GM19238 (cell line): Measurements from ENCODE around the gene RTTN.

Experiments used
- DNase-seq: peaks from one replicate; pipeline ENCODE4 v3.0.0; 2011; ENCODE audit warnings: low spot score; ENCODE audit not compliant: insufficient read length

Gene RTTN

DNA sequence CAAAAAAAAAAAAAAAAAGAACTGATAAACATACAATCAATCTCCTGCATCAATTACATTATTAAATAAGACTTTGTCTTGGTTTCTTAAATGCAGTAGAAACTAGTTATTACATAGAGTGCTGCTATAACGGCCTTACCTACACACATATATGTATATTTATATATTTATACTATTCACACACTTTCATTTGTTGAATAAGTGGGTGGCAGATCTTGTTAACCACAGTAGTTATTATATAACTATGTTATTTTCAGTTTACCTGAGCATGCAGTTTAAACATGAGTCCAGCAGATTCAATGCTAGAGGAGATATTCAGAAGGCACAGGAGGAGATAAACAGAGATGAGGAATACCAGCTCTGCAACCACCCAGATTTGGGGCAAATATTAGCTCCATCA is 176.3 kb downstream of the RTTN start:
- no peak for DNase-seq

DNA sequence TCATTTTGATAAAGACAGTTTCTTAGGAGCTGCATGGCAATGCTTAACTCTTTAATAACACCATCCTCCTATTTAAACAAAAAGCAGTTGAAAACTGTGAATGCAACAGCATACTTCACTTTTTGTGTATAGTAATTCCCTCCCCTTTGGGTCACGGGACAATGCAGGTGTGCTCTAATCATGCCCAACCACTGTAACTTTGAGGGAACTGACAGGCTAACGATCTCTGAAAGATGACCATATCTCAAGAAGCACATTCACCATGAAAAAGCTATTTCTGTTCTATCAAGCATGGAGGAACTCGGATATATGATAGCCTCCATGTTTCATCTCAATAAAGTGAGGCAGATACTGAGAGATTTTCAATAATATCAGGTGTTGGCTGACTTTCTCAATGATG is 176.8 kb downstream of the RTTN start:
- DNase-seq: no peak

DNA sequence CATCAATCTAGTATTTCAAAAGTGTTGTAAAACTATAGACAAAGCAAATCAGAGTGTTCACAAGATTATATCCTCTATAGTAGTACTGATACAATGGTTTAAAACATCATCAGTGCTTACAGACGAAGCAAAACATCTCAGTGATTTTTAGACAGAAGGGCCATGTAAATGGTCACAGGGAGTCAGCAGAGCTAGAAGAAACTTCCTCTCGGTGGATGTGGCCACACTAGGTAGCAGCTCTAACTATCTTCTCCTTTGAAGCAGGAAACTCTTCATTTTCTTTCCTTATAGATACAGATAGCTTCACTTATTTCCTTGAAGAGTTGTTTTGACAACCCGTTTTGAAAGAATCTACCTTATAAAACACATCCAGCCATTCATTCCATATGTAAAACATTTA is 177.4 kb downstream of the RTTN start:
- no peak for DNase-seq

DNA sequence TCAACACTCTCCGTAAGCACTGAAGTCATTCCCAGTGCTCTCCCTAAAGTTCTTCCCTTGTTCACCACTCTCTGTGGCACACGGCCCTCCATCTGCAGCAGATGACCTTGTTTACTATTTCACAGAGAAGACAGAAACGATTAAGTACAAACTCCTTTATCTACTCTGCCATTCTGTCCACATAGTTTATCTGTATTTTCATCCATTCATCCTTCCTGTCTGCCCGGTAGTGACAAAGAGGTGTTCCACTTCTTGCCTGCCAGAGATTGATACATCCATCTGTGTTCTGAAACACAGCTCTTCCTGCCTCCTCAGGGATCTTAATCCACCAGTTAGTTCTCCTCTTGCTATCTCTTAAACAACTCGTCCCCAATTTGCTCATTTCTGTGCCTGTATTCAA is 179.9 kb downstream of the RTTN start:
- no peak for DNase-seq

DNA sequence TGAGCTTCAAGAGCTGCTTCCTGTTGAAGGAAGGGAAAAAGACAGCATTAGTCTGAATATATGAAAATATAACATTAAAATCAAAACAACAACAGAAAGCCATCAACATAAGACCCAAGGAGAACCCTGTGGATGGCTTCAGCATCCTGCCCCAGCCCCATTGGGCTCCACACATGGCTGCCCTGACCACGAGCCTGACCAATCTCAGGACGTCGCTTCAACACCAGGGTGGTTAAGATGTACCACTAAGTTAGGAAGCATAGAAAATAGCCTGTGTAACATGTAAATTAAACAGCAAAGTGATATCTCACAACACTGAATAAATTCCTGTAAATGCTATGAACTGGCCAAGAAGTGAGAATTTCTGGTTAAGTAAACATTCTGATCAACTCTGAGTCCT is 180.7 kb downstream of the RTTN start:
- DNase-seq: no peak

DNA sequence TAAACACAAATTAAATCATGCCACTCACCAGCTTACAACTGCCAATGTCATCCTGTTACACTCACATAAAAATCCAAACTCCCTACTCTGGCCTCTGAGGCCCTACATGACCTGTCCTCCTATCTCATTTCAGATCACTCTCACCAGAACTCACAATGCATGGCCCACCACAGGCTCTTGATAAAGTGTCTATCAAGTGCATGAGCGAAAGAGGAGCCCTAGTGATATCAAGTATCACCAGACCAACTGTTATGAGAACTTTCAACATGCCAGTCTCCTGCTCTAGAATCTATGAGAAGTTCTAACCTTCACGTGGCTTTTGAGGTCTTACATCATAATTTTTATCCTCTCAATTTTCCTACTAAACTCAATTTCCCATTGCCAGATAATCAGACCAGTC is 181.4 kb downstream of the RTTN start:
- no peak for DNase-seq

DNA sequence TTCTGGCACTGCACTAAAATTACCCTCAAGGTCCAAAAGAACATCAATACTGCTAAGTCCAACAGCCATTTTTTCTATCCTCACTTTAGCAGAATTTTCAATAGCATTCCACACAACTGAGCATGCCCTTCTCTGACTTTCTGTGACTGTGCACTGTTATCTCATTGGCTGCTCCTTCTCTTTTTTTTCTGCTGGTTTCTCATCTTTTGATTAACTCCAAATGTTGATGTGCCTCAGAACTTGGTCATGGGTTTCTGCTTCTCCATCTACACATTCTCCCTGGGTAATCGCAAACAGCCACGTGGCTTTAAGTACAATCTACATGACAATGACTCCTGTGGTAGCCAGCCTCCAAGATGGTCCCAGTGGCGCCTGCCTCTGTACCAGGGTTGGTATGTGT is 182.9 kb downstream of the RTTN start:
- no peak for DNase-seq

DNA sequence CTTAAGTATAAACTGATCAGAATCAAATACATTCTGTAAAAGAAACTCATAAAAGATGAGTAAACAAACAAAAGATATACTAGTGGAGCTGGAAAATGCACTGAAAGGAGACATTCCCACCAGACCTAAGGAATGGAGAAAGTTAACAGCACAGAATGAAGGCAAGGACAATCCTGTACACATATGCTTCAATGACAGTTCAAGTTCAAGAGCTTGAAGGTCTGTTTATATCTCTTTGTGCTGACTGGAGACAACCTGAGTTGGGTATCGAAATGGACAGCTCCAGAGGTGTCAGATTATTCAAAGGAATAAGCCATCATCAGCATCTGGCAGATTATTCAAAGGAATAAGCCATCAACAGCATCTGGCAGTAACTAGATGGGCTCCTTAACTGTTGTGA is 184.0 kb downstream of the RTTN start:
- DNase-seq: no peak

DNA sequence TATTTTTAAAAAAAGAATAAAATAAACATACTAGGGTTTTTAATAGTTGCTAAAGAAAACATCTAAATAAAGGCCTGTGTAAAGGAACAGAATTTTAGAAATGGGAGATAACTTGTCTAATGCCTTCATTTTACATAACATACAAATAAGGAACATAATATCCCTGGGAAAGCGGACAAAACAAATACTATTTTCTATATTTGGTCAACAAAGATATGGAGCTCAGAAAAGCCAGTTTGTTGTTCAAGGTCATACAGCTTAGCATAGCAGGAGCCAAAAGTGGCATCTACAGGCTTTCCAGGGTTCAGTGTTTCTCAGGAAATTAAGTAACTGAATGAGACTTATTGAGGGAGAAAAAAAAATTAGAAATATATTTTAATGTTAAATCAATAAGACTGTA is 184.4 kb downstream of the RTTN start:
- no peak for DNase-seq

DNA sequence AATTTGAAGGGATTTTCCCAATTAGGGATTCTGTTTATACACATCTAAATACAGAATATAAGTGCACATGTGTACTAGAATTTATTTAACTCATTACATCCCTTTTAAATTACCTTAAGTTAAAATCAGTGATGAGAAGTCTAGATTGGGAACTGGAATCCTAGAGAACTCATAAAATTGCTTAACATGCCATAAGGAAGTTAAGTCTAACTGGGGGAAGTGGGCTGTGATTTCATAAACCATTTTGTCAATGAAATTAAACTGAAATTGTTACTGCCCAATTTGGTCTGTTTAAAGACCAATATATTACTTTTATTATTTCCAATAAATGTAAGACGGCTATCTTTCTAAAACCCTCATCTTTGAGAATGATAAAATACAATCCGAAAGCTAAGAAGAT is 185.5 kb downstream of the RTTN start:
- DNase-seq: no peak

DNA sequence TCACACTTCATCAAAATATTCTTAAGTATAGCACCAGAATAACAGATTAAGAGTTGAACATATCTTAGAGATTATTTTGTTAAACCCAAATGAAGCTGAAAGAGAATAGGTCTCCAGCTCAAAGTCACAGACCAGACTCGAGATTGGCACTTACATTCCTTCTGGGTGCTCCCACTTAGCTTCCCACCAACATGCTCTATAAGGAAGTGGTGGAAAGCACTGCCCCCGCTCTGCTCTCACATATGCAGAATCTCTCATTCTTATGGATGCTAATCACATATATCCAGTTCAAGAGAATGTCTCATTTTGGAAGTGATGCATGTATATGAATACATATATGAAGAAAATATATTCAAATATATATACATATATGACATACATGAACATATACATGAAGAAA is 186.4 kb downstream of the RTTN start:
- DNase-seq: no peak

DNA sequence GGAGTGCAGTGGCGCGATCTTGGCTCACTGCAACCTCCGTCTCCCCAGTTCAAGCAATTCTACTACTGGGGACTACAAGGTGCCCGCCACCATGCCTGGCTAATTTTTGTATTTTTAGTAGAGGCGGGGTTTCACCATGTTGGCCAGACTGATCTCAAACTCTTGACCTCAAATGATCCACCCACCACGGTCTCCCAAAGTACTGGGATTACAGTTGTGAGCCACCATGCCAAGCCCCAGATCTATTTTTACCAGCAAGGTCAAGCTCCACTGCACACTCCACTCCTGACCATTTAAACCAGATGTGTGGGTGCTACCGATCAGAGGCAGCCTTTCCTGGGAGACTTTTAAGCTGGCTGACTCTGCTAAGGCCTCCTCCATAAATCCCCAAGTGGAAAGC is 190.4 kb downstream of the RTTN start:
- no peak for DNase-seq

DNA sequence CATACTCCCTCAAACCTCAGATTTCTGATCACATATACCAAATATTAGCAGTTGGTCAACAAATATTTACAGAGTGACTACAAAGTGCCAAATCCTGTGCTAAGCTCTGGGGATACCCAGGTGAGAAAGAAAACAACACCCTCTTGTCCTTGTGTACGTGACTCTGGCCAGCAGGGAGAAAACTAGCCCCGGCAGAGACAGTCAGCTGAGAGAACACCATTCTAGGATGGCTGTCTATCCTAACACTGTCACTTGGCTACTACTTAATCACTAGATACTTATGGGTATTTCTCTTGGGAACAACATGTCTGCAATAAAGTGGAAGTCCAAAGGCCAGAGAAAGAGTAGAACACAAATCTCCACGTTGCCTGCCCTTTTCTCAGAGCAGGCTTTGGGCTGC is 199.9 kb downstream of the RTTN start:
- DNase-seq: no peak

DNA sequence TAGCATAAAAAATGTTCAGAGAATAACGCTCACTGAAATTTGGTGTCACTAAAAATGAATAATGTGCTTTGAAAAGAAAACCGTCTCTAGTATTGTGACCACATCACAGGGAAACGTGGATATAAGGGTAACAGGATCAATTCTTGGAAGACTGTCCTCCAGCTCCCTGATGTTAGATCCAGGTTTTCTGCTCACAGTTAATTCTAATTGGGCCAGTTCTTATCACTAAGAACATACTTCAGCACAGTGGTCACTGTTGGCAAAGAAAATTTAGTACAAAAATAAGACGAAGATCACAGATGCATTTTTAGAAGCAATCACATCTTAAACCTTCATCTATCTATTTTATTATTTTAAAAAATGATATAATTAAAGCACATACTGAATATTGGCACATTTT is 200.8 kb downstream of the RTTN start:
- no peak for DNase-seq

DNA sequence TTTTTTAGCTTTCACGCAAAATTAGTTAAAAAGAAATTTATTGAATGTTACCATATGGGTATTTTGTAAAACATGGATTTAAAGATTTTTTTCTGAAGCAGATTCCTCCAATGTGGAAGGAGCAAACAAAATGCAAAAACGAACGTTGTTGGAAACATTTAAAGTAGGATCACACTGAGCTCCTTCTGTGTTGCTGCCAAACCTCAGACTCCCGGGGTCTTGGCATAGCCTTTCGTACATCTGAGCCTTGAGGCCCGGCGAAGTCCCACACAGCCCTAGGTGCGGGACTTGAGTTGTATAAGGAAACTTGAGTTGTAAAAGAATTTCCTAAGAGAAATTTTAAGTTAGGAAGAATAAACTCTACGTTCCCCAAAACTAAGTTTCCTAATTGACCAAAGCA is 205.8 kb downstream of the RTTN start:
- no peak for DNase-seq

DNA sequence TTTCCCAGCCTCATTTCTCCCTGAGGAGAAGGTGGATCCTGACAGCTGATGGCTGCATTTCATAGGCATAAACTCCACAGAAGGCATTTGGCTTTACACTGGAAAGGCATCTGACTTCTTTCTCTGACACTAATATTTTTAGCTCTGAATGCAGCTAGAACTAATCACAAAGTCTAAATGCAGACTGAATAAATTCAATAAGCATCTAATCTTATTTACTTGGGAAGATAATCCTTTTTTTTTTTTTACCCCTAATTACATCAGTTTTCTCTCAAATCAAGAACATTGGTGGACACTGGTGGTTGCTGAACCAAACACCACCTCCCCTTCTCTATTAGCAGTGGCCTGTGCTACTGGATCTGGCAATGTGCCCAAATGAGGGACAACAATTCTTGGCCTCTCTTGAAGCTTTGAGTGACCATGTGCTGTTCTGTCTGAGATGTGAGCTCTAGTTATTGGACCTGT is 206.9 kb downstream of the RTTN start:
- no peak for DNase-seq

DNA sequence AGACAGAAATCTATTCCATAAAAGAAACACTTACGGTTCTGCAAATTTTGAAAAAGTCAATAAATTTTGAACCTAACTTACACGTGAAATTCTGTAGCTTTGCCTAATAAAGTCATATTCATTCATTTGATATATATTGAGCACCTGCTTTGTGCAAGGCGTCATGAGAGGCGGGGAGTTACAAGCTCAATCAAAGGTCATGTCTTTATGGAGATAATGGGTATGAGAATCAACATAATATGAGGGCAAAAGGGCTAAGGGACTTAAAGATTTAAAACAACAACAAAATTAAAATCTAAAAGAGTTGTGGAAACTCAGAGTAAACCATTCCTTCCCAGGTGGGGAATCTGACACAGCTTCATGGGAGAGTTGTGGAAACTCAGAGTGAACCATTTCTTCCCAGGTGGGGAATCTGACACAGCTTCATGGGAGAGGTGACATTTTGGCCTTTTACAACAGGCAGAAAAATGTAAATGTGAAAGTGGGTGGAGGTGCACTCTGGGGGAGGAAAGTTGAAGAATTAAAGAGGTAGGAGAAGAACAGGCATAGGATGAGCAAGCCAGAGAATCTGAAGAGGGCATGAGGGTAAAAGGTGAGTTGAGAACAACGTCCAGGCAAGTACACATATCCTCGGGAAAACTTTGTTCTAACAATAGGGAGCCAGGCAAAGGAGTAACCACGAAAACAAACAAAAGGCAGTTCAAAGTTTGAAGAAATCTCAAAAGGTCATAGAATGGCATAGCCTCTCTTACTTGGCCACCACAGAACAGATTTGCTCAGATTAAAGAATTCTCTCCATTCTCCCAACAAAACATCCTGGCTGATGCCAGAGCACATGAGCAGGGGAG is 208.3 kb downstream of the RTTN start:
- DNase-seq: no peak

DNA sequence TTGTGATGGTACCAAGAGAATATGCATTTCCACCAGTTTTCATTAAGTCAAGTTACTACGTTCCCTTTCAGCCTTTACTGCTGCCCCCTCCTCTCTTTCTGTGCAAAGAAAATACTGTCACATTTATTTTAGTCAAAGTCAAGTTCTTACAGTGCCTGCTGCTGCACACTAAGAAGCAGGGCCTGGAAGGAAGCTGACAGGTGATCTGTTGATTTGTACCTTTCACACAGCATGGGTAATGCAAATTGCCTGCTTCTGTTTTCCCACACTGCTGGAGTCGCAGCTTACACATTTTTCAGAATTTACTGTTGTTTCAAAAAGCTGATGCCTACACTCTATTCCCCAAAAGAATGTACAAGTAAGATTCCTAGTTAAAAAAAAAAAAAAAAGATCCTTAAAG is 209.1 kb downstream of the RTTN start:
- no peak for DNase-seq

DNA sequence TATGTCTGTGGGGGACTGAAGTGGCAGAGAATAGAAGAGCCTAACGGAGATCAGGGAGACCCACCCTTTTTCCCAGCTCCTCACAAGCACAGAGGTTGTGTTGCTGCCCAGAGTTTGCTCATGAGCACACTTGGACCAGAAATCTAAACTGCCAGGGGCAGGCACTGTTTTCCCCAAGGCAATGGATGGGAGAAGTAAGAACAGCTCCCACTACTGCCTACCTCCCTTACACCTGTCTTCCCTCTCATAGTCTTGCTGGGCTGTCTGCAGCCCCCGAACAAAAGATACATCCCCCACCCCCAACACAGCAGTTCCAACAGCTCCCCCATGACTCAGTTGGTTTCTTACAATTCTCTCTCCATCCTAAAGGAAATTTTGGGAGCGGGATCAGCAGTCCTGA is 209.7 kb downstream of the RTTN start:
- no peak for DNase-seq

DNA sequence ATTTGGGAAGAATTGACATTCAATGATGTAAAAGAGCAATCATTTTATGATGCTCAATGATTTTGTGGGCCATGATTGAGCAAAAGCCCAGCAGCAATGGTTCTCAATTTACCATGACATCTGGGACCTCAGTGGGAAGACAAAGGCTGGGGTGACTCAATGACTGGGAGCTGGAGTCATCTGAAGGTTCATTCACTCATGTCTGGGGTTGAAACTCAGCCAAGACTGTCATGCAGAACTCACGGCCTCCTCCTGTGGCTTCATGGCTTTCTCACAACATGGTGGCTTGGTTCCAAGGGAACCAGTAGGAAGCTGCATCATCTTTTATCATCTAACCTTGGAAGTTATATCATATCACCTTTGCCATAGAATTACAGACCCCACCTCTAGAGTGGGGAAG is 212.7 kb downstream of the RTTN start:
- no peak for DNase-seq

DNA sequence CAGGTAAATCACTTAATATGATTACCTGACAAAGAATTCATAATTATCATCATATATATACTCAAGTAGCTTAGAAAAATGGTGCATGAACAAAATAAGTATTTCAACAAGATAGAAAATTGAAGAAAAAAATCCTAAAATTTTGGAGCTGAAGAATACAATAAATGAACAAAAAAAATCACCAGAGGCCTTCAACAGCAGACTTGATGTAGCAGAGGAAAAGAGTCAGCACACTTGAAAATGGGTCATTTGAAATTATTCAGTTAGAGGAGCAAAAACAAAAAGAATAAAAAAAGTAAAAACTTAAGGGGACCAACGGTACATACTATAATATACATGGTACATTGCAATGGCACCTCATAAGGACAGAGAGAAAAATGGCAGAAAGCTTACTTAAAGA is 217.6 kb downstream of the RTTN start:
- DNase-seq: no peak

DNA sequence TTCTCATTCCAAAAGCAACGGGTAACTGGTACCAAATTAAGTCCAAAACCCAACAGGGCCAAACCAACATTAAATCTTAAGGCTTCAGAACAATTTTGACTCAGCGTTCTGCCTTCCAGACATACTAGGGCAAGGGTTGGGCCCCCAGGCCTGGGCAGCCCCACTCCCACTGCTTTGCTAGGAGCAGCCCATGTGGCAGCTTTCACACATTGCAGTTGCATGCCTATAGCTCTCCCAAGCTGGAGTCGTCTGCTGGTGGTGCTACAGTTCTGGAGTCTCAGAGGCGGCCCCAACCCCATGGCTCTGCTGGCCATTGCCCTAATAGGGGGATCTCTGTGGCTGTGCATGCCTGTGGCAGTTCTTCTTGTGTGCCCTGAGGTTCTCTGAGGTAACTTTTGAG is 220.2 kb downstream of the RTTN start:
- no peak for DNase-seq

DNA sequence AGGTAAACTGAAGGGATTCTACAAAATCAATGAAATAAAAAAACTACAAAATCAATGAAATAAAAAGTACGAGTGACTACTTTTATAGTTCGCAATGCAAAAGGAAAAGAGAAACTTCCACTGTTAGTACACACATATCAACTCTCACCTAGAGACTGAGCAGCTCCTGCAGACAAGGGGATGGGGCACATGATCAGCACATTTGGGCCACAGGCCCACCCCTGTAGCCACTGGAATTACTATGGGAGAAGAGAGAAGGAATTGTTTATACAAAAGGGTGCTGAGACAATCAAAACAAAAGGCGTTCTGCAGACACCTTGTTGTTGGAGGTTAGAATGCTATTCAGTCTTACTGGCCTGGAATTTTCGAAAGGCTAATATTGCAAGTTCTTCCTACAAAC is 223.1 kb downstream of the RTTN start:
- DNase-seq: no peak

DNA sequence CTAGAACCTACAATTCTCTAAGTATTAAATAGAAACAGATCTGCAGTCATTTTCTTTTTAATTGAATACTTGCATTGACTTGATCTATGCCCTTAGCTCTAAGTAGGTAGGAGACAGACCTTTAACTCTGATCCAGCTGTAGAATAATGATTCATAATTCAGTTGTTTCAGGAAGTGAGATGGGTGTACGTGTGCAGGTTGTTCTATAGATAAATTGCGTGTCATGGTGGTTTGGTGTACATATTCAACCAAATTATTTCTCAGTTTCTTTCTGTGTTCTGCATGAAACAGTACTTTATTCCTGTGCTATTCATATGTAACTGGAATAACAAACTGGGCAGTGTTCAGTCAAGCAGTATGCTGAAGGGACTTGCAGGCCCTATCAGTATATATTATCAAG is 223.5 kb downstream of the RTTN start:
- no peak for DNase-seq
